ENCODE results near the gene NR3C1. TPM values are rescaled to one million over a fixed set of nuclear protein-coding genes. Genes with fewer than 3 reads are reported as not detected.

The NR3C1 gene
- polyA plus RNA-seq, 1 donor from 2014 or later: 2.3 TPM

DNA sequence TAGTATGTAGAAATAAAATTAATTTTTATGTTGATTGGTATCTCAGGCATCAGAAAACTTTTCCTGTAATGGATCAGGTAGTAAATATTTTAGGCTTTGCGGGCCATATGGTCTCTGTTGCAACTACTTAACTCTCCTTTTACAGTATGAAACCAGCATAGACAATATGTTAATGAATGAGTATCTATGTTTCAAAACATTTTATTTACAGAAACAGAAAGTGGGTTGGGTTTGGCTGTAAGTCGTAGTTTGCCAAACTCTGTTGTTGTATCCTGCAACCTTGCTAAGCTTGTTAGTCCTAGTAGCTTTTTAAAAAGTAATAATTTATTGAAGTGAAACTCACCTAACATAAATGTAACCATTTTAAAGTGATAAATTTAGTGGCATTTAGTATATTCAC lies 132.1 kb downstream of the NR3C1 start:
- no peaks in the 10 kb centered on the region for H3F3A ChIP-seq (ENCODE audit: insufficient read depth, low read length, poor library complexity, severe bottlenecking)
- H3K9me2 ChIP-seq (ENCODE audit: insufficient read depth, low read length): no peaks in the 10 kb centered on the region
- H2AFZ ChIP-seq (ENCODE audit: low read depth, low read length): no peak overlapping the region
- no peak overlapping the region for H3K4me2 ChIP-seq (ENCODE audit: low read length)
- no peak for TF ChIP-seq EP300 (conservative IDR thresholded peaks at IDR 0.05; ENCODE audit: poor library complexity, severe bottlenecking)
- no peak for TF ChIP-seq SMC3 (conservative IDR thresholded peaks at IDR 0.05; ENCODE audit: poor library complexity)
- TF ChIP-seq, protein P1, sequence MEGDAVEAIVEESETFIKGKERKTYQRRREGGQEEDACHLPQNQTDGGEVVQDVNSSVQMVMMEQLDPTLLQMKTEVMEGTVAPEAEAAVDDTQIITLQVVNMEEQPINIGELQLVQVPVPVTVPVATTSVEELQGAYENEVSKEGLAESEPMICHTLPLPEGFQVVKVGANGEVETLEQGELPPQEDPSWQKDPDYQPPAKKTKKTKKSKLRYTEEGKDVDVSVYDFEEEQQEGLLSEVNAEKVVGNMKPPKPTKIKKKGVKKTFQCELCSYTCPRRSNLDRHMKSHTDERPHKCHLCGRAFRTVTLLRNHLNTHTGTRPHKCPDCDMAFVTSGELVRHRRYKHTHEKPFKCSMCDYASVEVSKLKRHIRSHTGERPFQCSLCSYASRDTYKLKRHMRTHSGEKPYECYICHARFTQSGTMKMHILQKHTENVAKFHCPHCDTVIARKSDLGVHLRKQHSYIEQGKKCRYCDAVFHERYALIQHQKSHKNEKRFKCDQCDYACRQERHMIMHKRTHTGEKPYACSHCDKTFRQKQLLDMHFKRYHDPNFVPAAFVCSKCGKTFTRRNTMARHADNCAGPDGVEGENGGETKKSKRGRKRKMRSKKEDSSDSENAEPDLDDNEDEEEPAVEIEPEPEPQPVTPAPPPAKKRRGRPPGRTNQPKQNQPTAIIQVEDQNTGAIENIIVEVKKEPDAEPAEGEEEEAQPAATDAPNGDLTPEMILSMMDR (IDR thresholded peaks at IDR 0.05; ENCODE audit: poor library complexity, severe bottlenecking): no peak
- TF ChIP-seq, protein P2, sequence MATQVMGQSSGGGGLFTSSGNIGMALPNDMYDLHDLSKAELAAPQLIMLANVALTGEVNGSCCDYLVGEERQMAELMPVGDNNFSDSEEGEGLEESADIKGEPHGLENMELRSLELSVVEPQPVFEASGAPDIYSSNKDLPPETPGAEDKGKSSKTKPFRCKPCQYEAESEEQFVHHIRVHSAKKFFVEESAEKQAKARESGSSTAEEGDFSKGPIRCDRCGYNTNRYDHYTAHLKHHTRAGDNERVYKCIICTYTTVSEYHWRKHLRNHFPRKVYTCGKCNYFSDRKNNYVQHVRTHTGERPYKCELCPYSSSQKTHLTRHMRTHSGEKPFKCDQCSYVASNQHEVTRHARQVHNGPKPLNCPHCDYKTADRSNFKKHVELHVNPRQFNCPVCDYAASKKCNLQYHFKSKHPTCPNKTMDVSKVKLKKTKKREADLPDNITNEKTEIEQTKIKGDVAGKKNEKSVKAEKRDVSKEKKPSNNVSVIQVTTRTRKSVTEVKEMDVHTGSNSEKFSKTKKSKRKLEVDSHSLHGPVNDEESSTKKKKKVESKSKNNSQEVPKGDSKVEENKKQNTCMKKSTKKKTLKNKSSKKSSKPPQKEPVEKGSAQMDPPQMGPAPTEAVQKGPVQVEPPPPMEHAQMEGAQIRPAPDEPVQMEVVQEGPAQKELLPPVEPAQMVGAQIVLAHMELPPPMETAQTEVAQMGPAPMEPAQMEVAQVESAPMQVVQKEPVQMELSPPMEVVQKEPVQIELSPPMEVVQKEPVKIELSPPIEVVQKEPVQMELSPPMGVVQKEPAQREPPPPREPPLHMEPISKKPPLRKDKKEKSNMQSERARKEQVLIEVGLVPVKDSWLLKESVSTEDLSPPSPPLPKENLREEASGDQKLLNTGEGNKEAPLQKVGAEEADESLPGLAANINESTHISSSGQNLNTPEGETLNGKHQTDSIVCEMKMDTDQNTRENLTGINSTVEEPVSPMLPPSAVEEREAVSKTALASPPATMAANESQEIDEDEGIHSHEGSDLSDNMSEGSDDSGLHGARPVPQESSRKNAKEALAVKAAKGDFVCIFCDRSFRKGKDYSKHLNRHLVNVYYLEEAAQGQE (IDR thresholded peaks at IDR 0.05; ENCODE audit: borderline replicate concordance): no peak
- TF ChIP-seq MXI1 (conservative IDR thresholded peaks at IDR 0.05; ENCODE audit: poor library complexity, severe bottlenecking): no peak
- no peak for TF ChIP-seq RAD21 (conservative IDR thresholded peaks at IDR 0.05)
- no peak for TF ChIP-seq TAF1 (IDR thresholded peaks at IDR 0.05; ENCODE audit: low read depth)
- no peak for TF ChIP-seq EZH2 (IDR thresholded peaks at IDR 0.05; ENCODE audit: borderline replicate concordance, insufficient read depth, low read length, poor library complexity, severe bottlenecking)
- TF ChIP-seq POLR2AphosphoS5 (IDR thresholded peaks at IDR 0.05): no peak
- H3K9me3 ChIP-seq (ENCODE audit: low read length): no peaks in the 10 kb centered on the region
- H3K79me2 ChIP-seq (replicated peaks; ENCODE audit: insufficient read depth, low read length): no peaks in the 10 kb centered on the region
- H3K9ac ChIP-seq (ENCODE audit: low read length): no peak overlapping the region
- no peaks in the 10 kb centered on the region for H3K36me3 ChIP-seq (ENCODE audit: insufficient read depth, low read length)
- no peaks in the 10 kb centered on the region for H3K27me3 ChIP-seq (ENCODE audit: insufficient read depth, low read depth, low read length)
- no peak overlapping the region for H3K27ac ChIP-seq (ENCODE audit: low read length)
- H4K20me1 ChIP-seq (ENCODE audit: insufficient read depth): no peaks in the 10 kb centered on the region
- H3K4me3 ChIP-seq (ENCODE audit: low read length): no peak overlapping the region

DNA sequence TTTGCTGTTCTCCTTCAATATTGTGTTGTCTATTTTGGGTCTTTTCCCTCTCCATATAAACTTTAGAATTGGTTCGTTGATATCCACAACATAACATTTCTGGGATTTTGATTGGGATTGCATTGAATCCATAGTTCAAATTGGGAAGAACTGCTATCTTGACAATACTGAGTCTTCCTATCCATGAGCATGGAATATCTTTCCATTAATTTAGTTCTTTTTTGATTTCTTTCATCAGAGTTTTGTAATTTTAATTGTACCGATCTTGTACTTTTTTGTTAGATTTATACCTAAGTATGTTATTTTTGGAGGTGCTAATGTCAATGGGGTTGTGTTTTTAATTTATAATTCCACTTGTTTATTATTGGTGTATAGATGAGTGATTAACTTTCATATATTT lies 135.1 kb downstream of the NR3C1 start:
- H3K4me2 ChIP-seq (ENCODE audit: low read length): no peak overlapping the region
- no peaks in the 10 kb centered on the region for H3K79me2 ChIP-seq (replicated peaks; ENCODE audit: insufficient read depth, low read length)
- H3K27ac ChIP-seq (ENCODE audit: low read length): no peak overlapping the region
- H4K20me1 ChIP-seq (ENCODE audit: insufficient read depth): no peaks in the 10 kb centered on the region
- no peaks in the 10 kb centered on the region for H3K36me3 ChIP-seq (ENCODE audit: insufficient read depth, low read length)
- H3K9me2 ChIP-seq (ENCODE audit: insufficient read depth, low read length): no peaks in the 10 kb centered on the region
- no peak overlapping the region for H2AFZ ChIP-seq (ENCODE audit: low read depth, low read length)
- no peaks in the 10 kb centered on the region for H3F3A ChIP-seq (ENCODE audit: insufficient read depth, low read length, poor library complexity, severe bottlenecking)
- TF ChIP-seq MXI1 (conservative IDR thresholded peaks at IDR 0.05; ENCODE audit: poor library complexity, severe bottlenecking): no peak
- TF ChIP-seq EP300 (conservative IDR thresholded peaks at IDR 0.05; ENCODE audit: poor library complexity, severe bottlenecking): no peak
- TF ChIP-seq, protein P2 (IDR thresholded peaks at IDR 0.05; ENCODE audit: borderline replicate concordance): no peak
- no peak for TF ChIP-seq POLR2AphosphoS5 (IDR thresholded peaks at IDR 0.05)
- no peak for TF ChIP-seq RAD21 (conservative IDR thresholded peaks at IDR 0.05)
- no peak for TF ChIP-seq TAF1 (IDR thresholded peaks at IDR 0.05; ENCODE audit: low read depth)
- TF ChIP-seq EZH2 (IDR thresholded peaks at IDR 0.05; ENCODE audit: borderline replicate concordance, insufficient read depth, low read length, poor library complexity, severe bottlenecking): no peak
- no peak for TF ChIP-seq SMC3 (conservative IDR thresholded peaks at IDR 0.05; ENCODE audit: poor library complexity)
- TF ChIP-seq, protein P1 (IDR thresholded peaks at IDR 0.05; ENCODE audit: poor library complexity, severe bottlenecking): no peak
- H3K9ac ChIP-seq (ENCODE audit: low read length): no peak overlapping the region
- H3K4me3 ChIP-seq (ENCODE audit: low read length): no peak overlapping the region
- no peaks in the 10 kb centered on the region for H3K27me3 ChIP-seq (ENCODE audit: insufficient read depth, low read depth, low read length)
- no peaks in the 10 kb centered on the region for H3K9me3 ChIP-seq (ENCODE audit: low read length)

Measured in neural cell (in vitro differentiated cells).